ENCODE data around the gene PCDHGA10.

The PCDHGA10 gene

GRCh38 chr5:141366016-141366896, 46.5 kb upstream of the PCDHGA10 start (continued):
- no peak for TF ChIP-seq PRDM4 (tag by site-specific recombination; IDR thresholded peaks at IDR 0.05)
- TF ChIP-seq ZIC2 (tag by site-specific recombination; IDR thresholded peaks at IDR 0.05): no peak

- H3K36me3 ChIP-seq (ENCODE audit: control insufficient read depth in 2 of 2, insufficient read depth in 1 of 2, low read length in 2 of 2): no peaks in the 10 kb centered on the region
- no peak within 1 kb of the TSS for H3K4me3 ChIP-seq (ENCODE audit: low read depth, low read length)
- POLR2A ChIA-PET: no interaction called here
- no peak within 1 kb of the TSS for H3K27ac ChIP-seq (ENCODE audit: extremely low read depth, low read depth, low read length)
- TF ChIP-seq ZNF426 (tag by site-specific recombination; IDR thresholded peaks at IDR 0.05) (no peak), ZIC2 (tag by site-specific recombination; IDR thresholded peaks at IDR 0.05) (no peak), ZXDB (tag by site-specific recombination; IDR thresholded peaks at IDR 0.05) (no peak), HOXC10 (CRISPR knock-in tag; IDR thresholded peaks at IDR 0.05) (no peak), ZNF558 (tag by site-specific recombination; IDR thresholded peaks at IDR 0.05) (no peak), ZNF791 (tag by site-specific recombination; IDR thresholded peaks at IDR 0.05) (no peak), ZNF221 (tag by site-specific recombination; IDR thresholded peaks at IDR 0.05; ENCODE audit: borderline replicate concordance) (no peak), ZBTB49 (tag by site-specific recombination; IDR thresholded peaks at IDR 0.05; ENCODE audit: low read depth) (no peak), TSHZ1 (tag by site-specific recombination; IDR thresholded peaks at IDR 0.05; ENCODE audit: borderline replicate concordance) (no peak), ZNF138 (tag by site-specific recombination; IDR thresholded peaks at IDR 0.05; ENCODE audit: borderline replicate concordance) (no peak), ATF2 (tag by site-specific recombination; IDR thresholded peaks at IDR 0.05; ENCODE audit: low read depth) (no peak), ZNF391 (tag by site-specific recombination; IDR thresholded peaks at IDR 0.05; ENCODE audit: borderline replicate concordance, low read depth) (no peak), SCRT2 (tag by site-specific recombination; IDR thresholded peaks at IDR 0.05) (no peak), ZNF19 (tag by site-specific recombination; IDR thresholded peaks at IDR 0.05; ENCODE audit: low read depth) (no peak), TCF7L2 (IDR thresholded peaks at IDR 0.05; ENCODE audit: borderline replicate concordance, low read depth, low read length) (no peak), ZNF529 (tag by site-specific recombination; IDR thresholded peaks at IDR 0.05; ENCODE audit: insufficient replicate concordance) (no peak), FEZF1 (tag by site-specific recombination; IDR thresholded peaks at IDR 0.05) (no peak)
- no peaks in the 10 kb centered on the region; the same call in 1 of the 2 replicates for H3K9me3 ChIP-seq (ENCODE audit: control insufficient read depth, insufficient read depth, low read depth, low read length)
- CTCF ChIA-PET: interaction anchor here (0.6 to 3.3 kb wide), 28 partner anchors 10 to 222 kb away, joined by 3 to 22 read pairs (median 4); partner anchors contain the start of genes PCDHB10, PCDHGA1, PCDHGA11 and PCDHGA12
- H3K4me1 ChIP-seq (ENCODE audit: control insufficient read depth, insufficient read depth, low read length): no peaks in the 10 kb centered on the region
These were observed 42.6 kb upstream of the PCDHGA10 start, which contains the start of gene PCDHGB3 for GRCh38 chr5:141369994-141370848. Gene PCDHGB3 (plus strand): TSS chr5:141370242. CDS start chr5:141370395, 153 bp downstream.

Data from HEK293 (cell line).